ENCODE measurements around the gene KIF1B. TPM values are rescaled to one million over a fixed set of nuclear protein-coding genes. Genes with fewer than 3 reads are reported as not detected.

KIF1B gene, protein sequence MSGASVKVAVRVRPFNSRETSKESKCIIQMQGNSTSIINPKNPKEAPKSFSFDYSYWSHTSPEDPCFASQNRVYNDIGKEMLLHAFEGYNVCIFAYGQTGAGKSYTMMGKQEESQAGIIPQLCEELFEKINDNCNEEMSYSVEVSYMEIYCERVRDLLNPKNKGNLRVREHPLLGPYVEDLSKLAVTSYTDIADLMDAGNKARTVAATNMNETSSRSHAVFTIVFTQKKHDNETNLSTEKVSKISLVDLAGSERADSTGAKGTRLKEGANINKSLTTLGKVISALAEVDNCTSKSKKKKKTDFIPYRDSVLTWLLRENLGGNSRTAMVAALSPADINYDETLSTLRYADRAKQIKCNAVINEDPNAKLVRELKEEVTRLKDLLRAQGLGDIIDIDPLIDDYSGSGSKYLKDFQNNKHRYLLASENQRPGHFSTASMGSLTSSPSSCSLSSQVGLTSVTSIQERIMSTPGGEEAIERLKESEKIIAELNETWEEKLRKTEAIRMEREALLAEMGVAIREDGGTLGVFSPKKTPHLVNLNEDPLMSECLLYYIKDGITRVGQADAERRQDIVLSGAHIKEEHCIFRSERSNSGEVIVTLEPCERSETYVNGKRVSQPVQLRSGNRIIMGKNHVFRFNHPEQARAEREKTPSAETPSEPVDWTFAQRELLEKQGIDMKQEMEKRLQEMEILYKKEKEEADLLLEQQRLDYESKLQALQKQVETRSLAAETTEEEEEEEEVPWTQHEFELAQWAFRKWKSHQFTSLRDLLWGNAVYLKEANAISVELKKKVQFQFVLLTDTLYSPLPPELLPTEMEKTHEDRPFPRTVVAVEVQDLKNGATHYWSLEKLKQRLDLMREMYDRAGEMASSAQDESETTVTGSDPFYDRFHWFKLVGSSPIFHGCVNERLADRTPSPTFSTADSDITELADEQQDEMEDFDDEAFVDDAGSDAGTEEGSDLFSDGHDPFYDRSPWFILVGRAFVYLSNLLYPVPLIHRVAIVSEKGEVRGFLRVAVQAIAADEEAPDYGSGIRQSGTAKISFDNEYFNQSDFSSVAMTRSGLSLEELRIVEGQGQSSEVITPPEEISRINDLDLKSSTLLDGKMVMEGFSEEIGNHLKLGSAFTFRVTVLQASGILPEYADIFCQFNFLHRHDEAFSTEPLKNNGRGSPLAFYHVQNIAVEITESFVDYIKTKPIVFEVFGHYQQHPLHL (N-terminal part only)
- total RNA-seq: 22.5 and 26.8 TPM in 2 replicates

DNA sequence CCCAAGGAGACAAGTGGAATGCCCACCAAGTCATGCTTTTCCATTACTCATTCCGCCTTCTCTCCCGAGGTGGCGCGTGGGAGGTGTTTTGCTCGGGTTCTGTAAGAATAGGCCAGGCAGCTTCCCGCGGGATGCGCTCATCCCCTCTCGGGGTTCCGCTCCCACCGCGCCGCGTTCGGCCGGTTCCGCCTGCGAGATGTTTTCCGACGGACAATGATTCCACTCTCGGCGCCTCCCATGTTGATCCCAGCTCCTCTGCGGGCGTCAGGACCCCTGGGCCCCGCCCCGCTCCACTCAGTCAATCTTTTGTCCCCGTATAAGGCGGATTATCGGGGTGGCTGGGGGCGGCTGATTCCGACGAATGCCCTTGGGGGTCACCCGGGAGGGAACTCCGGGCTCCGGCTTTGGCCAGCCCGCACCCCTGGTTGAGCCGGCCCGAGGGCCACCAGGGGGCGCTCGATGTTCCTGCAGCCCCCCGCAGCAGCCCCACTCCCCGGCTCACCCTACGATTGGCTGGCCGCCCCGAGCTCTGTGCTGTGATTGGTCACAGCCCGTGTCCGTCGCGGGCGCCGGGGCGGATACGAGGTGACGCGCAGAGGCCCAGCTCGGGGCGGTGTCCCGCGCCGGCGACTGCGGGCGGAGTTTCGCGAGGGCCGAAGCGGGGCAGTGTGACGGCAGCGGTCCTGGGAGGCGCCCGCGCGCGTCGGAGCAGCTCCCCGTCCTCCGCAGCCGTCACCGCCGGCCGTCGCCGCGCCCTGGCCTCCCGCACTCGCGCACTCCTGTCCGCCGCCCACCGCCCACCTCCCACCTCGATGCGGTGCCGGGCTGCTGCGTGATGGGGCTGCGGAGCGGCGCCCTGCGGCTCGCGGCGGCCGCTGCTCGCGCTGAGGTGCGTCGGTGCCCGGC, at the start of gene KIF1B:
TSS of gene KIF1B (plus strand) at position 666 of the 906 bp plus-strand sequence. CDS start 21,759 bp downstream, outside the sequence.

DNA sequence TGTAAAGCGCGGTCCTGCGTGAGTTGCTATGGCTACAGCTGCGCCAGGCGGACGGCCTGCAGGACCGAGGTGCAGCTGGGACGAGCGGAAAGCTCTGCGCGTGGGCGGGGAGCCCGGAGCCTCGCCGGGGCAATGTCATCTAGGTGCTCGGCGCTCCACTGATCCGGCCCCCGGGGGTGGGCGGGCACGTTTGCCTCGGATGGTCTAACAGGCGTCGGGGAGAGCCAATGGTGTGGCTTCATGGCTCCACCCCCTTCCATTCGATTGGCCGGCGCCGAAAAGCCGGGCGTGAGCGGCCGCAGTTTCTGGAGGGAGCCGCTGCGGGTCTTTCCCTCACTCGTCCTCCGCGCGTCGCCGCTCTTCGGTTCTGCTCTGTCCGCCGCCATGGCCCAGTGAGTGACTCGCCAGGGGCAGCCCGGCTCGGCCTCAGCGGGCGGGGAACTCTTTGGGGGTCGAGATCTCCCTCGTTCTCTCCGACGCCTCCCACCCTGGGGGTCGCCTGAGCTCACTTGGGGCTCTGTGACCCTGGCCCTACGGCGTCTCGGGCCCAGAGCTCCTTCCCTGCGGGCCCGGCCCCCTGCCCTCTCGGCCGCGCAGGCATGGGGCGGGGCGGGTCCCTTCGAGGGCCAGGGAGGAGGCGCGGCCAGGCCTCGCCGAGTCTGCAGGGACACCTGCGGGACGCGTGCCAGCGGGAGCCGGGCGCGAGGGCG, 188.5 kb downstream of the KIF1B start, which contains the start of gene PGD:
TSS of gene PGD (plus strand) at position 331 of the 710 bp plus-strand sequence. CDS start at position 385, 54 bp downstream.

DNA sequence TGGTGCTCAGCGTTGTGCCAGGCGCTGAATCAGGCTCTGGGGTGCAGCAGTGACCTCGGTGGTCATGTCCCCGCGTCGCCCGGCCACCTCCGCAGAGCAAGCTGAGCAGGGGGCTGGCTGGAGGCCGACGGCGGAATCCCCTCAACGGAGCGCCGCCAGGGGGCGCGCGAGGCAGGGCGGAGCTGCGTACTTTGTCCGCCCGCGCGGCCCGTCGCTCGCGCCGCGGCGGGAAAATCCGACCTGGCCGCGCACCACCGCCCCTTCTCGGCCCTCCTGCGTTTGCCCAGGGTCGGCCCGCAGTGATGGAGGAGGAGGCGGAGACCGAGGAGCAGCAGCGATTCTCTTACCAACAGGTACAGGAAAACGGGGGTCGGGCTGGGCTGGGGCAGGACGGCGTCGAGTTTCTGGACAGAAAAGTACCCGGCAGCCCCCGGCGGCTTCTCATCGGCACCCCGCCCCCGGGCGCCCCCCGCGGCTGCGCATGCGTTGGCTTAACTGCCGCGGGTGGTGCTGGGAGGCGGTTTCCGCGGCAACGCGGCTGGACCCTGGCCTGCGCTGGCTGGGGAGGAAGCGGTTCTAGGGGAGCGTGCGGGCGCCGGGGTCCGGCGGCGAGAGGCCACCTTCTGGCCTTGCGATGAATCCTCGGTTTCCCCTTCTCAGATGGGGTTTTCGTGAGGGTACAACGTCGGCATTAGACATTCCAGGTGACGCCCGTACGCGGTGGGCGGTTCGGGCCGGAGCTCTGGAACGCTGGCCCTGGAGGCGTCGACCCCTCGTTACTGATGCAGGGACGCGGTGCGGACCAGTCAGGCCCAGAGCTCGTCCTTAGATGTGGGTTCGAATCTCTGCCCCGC, 220.1 kb downstream of the KIF1B start, which contains the start of gene CENPS:
TSS of gene CENPS (plus strand) at position 218 of the 854 bp plus-strand sequence. CDS start at position 303, 85 bp downstream.

Other genes starting within 250 kb of the KIF1B start
- gene RBP7, start 213.3 kb upstream of the KIF1B start, total RNA-seq: 0.39 TPM in 1 of 2 replicates, not detected in the other
- gene UBE4B, start 177.6 kb upstream of the KIF1B start, total RNA-seq: 26.5 and 38.0 TPM in 2 replicates
- 324 and 328 TPM in 2 replicates for gene PGD, start 188.5 kb downstream of the KIF1B start, total RNA-seq
- 5.5 and 10.2 TPM in 2 replicates for gene CENPS, start 219.9 kb downstream of the KIF1B start, total RNA-seq
- gene CORT, start 239.5 kb downstream of the KIF1B start, total RNA-seq: 0.13 TPM in 1 of 2 replicates, not detected in the other